T-helper 1 cell (primary cell): ENCODE measurements around the gene NDUFB3.

ENCODE experiments used
- DNase-seq, 5 donors: peaks; one replicate each; pipeline ENCODE4 v3.0.0-alpha.2; 2012 to 2020

NDUFB3 gene

GRCh38 chr2:201130524-201131186, 58.9 kb downstream of the NDUFB3 start:
- peak in 2 of 5 donors; percentile 30 to 83 for DNase-seq

GRCh38 chr2:201132518-201132917, 60.7 kb downstream of the NDUFB3 start:
- DNase-seq: peak in 1 of 5 donors; percentile 62
